Hepatic stellate cell (primary cell): ENCODE results near the gene ERLEC1.
"Not testable (repeated sequence)": the region's sequence is repeated elsewhere in the genome, so short reads cannot be mapped to it uniquely, and the experiment has no call there.

Experiments
- DNase-seq: peaks from one replicate; pipeline ENCODE4 v3.0.0; 2011; ENCODE audit warnings: low spot score

Gene ERLEC1

GRCh38 chr2:53840580-53840979 lies 53.7 kb downstream of the ERLEC1 start:
- DNase-seq, result no peak

DNA sequence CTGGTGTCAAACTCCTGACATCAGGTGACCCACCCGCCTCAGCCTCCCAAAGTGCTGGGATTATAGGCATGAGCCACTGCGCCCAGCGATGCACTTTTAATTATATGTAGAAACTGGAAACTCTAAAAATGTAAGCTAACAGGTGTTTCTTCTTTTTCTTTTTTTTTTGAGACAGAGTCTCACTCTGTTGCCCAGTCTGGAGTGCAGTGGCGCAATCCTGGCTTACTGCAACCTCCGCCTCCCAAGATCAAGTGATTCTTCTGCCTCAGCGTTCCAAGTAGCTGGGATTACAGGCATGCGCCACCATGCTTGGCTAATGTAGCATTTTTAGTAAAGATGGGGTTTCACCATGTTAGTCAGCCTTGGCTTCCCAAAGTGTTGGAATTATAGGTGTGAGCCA lies 54.8 kb downstream of the ERLEC1 start:
- not testable (repeated sequence) for DNase-seq

GRCh38 chr2:53842891-53843290 lies 56.0 kb downstream of the ERLEC1 start:
- no peak for DNase-seq

DNA sequence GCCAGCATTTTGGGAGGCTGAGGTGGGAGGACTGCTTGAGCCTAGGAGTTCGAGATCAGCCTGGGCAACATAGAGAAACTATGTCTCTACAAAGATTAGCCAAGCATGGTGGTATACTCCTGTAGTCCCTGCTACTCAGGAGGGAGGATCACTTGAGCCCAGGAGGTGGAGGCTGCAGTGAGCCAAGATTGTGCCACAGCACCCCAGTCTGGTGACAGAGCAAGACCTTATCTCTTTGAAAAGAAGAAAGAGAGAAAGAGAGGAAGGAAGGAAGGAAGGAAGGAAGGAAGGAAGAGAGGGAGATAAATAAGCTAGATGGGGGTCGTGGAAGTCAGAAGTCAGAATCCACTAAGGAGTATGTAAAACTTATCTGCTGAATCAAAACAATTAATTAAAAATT lies 56.8 kb downstream of the ERLEC1 start:
- DNase-seq, result no peak

GRCh38 chr2:53848062-53848461 lies 61.2 kb downstream of the ERLEC1 start:
- DNase-seq, result no peak

- DNase-seq, result not testable (repeated sequence)
Observed at GRCh38 chr2:53851052-53851757, 64.4 kb downstream of the ERLEC1 start.

DNA sequence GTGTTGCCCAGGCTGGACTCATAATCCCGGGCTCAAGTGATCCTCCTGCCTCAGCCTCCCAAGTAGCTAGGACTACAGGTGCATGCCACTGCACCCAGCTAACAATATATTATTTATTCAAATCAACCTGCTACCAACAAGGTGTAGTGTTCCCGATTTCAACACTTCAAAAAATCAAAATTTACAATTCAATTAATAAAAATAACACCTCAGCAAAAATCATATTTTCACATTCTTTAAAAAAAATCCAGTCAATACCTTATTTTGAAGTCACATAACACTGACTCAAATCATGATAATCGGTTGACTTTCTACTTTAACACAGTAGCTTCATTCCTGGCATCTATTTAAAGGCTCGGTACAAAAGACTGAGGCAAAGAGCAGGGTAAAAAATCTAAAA lies 65.7 kb downstream of the ERLEC1 start:
- no peak for DNase-seq

GRCh38 chr2:53854678-53855077 lies 67.8 kb downstream of the ERLEC1 start:
- no peak for DNase-seq

DNA sequence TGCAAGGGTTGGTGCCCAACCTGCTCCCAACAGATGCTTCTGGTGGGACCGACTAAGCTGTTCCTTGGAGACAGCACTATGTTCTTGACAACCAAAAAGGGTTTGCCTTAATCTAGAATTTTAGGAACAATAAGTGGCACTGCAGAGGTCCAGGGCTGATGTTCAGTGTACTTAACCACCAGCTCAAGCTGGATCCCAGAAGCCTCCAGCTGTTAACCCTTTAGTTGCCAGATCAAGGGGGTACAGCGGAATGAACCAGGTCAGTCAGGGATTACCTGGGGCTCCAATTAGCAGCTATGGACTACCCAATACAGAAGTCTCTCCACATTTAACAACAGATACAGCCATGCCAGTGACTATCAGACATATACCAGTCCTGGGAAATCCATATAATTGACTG lies 69.4 kb downstream of the ERLEC1 start:
- no peak for DNase-seq

GRCh38 chr2:53859206-53860181 lies 72.7 kb downstream of the ERLEC1 start, which contains the start of gene GPR75:
GPR75 (minus strand) TSS chr2:53859967; CDS start chr2:53854756, 5,211 bp downstream.
- peak; percentile 29 for DNase-seq

DNA sequence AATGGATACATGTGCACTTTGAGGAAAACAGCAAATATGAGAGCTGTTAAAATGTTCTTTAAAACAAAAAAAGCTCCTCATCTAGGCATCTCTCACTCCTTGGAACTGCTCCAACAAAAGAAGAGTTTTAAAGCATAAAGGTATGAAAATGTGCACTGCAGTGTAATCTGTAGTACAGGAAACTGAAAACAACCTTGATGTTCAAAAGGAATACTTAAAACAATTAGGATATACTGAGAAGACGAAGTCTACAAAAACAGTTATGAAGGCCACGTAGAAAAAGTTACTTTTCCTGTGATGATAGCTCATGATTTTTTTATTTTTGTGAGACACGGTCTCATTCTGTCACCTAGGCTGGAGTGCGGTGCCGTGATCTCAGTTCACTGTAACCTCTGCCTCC lies 75.0 kb downstream of the ERLEC1 start:
- no peak for DNase-seq

- DNase-seq, result no peak
Observed at GRCh38 chr2:53863538-53864227, 76.8 kb downstream of the ERLEC1 start.

GRCh38 chr2:53865264-53865663 lies 78.4 kb downstream of the ERLEC1 start:
- DNase-seq, result no peak

- DNase-seq, result no peak
Observed at GRCh38 chr2:53865962-53866361, 79.1 kb downstream of the ERLEC1 start.

GRCh38 chr2:53867169-53867568 lies 80.3 kb downstream of the ERLEC1 start:
- DNase-seq, result no peak

GRCh38 chr2:53867773-53868172 lies 80.9 kb downstream of the ERLEC1 start:
- DNase-seq, result no peak
